Measurements from ENCODE around the gene MS4A2.
"Not testable (repeated sequence)": the region's sequence is repeated elsewhere in the genome, so short reads cannot be mapped to it uniquely, and the experiment has no call there.

MS4A2 gene

DNA sequence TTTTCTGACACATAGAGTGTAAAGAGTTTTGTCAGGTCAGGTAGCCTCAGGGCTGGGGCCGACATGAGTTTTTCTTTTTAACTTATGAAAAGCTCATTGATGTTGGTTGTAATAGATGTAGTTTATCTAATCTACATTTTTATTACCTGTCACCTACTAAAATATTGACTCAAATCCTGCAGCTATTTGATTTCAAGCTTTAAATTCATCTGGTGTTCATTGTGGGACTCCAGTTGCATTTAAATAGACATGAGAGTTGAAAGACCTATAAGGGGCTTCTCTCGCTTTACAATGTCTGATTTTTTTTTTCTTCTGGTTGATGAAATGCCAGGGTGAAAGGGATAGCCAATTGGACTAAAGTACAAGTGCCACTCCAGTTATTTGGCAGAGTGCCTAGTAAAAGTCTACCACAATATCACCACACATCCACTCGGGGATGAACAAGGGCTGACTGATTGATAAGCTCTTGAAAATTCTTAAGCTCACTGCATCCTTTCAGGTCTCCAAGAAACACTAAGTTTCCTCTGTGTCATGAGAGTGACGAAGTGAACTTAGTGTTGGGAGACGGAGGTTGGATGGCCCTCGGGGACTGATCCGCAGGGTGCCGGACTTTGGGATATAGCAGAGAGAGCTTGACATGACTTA lies 16.1 kb downstream of the MS4A2 start:
- DNase-seq, result not testable (repeated sequence)

DNA sequence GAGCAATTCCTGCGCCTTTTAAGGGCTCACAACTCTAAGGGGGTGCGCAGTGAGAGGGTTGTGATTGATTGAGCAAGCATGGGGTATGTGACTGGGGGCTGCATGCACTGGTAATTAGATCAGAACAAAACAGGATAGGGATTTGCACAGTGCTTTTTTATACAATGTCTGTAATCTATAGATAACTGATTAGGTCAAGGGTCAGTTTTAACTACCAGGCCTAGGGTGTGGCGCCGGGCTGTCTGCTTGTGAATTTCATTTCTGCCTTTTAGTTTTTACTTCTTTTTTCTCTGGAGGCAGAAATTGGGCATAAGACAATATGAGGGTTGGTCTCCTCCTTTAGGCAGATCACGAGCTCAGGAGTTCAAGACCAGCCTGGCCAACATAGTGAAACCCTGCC lies 20.2 kb downstream of the MS4A2 start:
- not testable (repeated sequence) for DNase-seq

DNA sequence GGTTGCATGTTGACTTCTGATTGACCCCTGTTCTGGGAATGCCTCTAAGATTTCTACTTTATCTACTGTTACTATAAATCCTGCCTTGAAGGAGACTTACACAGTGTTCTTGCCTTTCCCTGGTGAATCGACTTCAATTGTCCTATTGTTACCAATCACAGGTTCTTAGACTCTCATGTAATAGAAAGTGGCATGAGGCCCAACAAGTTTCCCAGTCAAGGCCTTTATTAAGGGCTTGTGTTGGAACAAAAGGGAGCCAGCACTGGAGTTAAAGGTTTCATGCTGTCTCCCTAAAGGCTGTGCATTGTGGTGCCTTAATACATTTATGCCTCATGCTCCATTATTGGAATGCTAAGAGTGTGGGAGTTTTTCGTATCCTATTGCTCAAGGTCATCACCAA lies 23.3 kb downstream of the MS4A2 start:
- no peak for DNase-seq

DNA sequence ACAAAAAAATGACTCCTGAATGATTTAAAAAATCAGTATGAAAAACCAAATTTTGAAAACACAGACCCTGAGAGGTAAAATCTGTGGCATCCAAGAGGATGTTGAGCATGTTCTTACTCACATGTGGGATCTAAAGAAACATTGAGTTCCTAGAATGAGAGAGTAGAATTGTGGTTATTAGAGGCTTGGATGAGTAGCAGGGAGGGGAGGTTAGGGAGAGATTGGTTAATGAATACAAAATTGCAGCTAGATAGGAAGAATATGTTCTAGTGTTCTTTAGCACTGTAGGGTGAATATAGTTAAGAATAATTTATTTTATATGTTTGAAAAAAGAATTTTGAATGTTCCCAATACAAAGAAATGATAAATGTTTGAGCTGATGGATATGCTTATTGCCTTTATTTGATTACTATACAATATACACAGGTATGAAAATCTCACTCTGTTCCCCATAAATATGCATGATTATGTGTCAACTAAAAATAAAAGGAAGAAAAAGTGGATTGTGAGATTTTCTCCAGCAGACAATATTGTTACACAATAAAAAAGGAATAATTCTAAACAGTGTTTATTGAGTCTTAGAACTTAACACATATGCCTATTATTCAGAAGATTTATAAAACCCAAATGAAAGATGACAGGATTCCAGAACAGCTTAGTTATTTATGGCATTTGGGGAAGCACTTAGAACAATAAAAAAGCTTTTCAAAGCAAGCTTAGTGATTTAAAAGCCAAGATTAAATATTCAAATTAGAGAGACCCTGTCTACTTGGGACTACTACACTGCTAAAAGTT lies 28.7 kb downstream of the MS4A2 start:
- no peak for DNase-seq

DNA sequence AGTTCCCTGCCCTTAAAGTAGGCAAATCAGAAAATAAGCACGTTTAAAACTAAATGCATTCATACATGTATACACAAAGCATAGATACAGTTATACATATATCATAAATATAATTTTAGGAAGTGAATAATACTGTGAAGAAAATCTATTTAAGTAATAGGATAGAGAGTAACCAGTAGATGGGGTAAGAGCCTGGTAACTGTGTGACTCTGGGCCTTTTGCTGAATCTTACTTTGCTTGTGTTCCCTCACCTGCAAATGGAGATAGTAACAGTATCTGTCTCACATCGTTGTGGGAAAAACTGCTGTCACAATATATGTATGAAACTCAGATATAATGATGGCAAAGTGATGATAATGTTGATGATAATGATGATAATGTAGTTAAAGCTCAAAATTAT lies 29.9 kb downstream of the MS4A2 start:
- no peak for DNase-seq

DNA sequence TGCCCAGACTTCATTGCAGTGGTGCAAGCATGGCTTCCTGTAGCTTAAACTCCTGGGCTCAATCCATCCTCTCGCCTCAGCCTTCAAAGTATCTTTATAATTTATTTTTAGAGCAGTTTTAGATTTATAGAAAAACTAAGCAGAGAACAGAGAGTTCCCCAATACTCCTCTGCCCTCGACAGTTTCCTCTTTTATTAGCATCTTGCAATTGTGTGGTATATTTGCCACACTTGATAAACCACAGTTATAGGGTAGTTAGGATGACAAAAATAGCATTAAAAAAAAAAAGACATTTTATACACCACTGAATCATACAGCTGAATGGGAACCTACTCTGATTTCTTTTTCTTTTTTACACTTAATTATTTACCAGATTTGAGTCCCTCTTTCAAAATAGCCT lies 31.2 kb downstream of the MS4A2 start:
- DNase-seq, result no peak

DNA sequence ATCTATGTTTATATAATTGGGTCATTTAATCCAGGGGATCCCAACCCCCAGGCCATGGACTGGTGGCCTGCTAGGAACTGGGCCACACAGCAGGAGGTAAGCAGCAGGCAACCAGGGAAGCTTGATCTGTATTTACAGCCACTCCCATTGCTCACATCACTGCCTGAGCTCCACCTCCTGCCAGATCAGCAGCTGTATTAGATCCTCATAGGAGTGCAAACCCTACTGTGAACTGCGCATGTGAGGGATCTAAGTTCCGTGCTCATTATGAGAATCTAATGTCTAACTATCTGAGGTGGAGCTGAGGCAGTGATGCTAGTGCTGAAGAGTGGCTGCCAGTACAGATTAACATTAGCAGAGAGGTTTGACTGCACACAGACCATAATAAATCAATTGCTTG lies 32.8 kb downstream of the MS4A2 start:
- DNase-seq, result no peak

DNA sequence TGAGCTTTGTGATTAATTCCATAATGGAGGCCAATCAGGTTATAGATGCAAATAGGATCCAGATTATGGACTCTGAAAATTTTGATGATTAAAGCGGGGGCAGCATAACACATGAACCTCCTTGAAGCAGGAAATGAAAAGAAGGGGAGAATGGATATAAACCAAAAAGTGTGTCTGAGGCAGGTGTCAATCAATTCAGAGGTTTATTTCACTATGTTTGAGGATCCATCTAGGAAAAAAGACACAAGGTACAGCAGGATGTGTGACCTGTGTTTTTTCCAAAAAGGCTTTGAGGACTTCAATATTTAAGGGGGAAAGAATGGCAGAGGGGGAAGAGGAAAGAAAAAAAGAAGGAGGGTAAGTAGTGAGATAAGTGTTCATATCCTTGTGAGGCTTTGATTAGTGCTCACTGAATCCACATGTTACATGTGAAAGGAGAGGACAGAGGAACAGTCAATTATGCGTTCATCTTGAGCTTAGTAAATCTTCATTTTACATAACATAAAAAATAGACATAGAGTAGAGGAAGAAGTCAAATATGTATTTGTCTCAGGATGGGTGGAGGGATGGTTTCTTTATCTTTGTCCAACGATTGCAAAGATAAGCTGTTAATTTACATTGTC lies 34.1 kb downstream of the MS4A2 start:
- no peak for DNase-seq

DNA sequence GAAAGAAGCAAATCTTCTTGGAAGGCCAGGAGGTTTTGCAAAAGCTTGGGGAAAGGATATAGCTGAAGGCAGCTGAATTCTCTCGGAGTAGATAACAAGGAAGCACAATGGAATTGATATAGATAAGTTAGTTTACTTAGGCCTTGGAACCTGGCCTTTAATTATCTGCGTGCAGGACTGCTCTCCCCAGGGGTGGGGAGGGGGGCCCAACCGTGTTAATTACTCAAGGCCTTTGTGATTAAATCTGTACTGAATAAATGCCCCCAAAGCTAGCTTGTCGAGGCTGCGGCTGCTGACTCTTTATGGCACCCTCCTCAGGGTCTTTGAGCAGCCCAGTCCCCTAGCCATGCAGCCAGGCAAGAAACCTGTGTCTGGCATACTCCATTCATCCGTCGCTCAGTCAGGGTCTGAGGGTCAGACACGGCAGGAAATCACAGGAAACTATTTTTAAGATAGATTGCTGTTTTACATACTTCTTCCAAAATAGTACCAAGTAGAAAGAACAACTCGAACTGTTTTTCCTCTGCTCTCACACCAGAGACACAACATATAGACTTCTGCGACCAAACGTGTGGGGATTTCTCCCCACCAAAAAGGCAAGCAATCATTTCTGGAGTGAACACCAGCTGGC lies 36.5 kb downstream of the MS4A2 start:
- no peak for DNase-seq

DNA sequence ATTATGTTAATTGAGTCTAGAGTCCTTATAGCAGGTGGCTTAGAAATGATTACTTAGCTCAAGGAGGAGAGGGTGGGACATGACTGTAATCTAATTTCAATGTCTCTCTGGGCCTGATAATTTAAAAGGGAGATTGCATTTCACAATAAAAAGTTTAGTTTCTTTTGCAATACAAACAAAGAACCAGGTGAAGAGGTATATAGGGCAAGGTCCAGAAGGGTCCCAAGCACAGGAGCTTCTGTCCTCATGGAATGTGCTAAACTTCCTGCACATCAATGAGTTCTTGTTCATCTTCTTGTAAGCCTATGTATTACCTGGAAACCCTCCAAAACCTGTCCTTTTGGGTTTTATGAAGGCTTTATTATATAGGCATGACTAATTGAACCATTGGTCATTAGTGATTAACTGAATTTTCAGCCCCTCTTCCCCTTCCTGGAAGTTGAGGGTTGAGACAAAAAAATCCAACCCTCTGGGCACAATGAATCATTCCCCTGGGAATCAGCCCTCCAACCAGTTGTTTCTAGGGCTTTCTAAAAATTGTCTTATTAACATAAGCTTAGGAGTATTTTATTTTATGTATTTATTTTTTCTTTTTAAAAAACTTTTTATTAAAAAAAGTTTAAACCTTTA lies 37.6 kb downstream of the MS4A2 start:
- no peak for DNase-seq

DNA sequence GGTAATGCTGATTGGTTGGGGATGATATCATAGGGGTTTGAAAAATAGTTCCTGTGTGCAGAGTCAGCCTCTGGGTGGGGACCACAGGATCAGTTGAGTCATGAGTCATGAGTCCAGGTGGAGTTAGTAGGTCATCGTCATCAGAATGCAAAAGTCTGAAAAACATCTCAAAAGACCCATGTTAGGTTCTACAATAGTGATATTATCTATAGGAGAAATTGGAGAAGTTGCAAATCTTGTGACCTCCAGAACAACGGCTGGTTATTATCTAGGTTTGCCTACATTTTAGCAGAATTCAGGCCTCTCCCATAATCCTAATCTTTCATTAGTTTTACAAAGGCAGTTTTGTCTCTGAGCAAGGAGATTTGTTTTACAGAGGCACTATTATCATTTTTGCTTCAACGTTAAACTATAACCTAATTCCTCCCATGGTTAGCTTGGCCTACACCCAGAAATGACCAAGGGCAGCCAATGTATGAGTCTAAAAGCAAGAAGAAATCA lies 38.9 kb downstream of the MS4A2 start:
- no peak for DNase-seq

DNA sequence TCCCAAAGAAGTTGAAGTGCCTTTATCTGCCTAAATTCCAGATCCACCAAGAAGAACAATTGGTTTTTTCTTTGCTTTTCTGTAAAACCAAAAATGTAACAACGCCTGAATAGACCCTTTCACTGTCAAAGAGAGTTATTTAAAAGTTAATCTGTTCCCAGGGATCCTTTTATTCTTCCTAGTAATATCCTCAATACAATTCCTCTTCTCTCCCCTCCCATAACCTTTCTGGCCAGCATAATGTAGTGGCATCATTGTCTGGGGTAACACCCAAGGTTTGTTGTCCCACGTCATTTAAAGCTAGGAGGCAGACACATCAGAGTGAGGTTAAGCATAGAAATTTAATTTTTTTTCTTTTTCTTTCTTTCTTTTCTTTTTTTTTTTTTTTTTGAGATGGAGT lies 39.9 kb downstream of the MS4A2 start:
- no peak for DNase-seq

DNA sequence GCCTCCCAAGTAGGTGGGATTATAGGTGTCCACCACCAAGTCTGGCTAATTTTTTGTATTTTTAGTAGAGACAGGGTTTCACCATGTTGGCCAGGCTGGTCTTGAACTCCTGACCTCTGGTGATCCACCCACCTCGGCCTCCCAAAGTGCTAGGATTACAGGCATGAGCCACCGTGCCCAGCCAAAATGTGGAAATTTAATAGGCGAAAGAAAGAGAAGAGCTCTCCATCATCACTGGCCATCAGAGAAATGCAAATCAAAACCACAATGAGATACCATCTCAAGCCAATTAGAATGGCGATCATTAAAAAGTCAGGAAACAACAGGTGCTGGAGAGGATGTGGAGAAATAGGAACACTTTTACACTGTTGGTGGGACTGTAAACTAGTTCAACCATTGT lies 40.4 kb downstream of the MS4A2 start:
- DNase-seq, result not testable (repeated sequence)

DNA sequence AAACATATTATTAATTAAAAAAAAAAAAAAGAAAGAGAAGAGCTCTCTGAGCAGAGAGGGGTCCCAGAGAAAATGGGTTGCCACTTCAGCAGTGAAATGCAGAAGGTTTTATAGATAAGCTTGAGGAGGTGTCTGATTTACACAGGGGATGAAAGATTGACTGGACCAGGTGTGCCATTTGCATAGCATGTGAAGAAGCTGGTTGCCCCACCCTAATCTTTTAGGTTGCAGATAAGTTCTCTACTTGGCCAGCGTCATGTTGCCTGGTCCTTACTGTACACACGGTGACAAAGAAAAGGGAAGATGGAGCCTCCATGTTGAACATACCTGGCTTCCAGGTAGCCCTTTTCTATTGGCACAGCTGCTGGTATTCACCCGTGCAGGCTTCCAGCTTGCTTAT lies 41.4 kb downstream of the MS4A2 start:
- no peak for DNase-seq

DNA sequence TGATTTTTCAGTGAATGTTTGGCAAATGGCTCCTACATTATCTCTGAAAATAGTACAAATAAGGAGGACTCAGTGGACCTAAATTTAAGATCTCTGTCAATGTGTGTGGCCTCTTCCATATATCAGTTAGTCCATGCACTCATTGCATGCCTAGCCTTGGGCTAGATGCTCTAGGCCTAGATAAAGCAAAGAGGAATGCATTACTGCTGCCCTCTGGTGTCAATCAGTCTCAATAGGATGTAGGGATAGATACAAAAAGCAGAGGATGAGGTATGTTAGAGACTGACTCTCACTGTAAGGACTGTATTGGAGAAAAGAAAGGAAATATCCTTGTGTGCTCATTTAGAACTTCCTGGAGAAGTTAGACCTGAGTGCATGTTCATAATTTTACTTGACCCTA lies 42.0 kb downstream of the MS4A2 start:
- no peak for DNase-seq

DNA sequence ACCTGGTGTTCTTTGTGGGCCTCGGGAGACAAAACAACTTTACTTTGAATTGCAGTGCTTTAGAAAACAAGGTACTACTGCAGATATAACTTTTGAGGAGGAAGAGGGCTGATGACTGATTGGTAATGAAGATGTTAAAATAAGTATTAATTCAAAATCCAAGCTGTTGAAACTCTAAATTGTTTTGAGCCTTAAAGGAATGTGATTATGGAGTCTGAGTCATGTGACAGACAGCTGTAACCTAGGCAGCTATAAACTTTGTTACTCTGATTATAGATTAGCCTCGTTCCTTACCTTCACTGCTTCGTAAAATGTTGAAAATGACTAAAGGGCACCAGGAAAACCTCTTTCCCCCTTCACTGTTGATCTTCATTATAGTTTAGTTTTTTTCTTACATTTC lies 43.4 kb downstream of the MS4A2 start:
- no peak for DNase-seq

DNA sequence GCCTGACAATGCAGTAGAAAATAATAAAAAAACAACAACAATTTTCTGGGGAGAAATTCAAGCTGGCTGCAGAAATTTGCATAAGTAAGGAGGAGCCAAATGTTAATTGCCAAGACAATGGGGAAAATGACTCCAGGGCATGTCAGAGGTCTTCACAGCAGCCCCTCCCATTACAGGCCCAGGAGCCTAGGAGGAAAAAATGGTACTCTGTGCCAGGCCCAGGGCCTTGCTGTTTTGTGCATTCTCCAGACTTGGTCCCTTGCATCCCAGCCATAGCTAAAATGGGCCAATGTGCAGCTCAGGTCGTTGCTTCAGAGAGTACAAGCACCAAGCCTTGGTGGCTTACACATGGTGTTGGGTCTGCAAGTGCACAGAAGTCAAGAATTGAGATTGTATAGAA lies 45.5 kb downstream of the MS4A2 start:
- no peak for DNase-seq

DNA sequence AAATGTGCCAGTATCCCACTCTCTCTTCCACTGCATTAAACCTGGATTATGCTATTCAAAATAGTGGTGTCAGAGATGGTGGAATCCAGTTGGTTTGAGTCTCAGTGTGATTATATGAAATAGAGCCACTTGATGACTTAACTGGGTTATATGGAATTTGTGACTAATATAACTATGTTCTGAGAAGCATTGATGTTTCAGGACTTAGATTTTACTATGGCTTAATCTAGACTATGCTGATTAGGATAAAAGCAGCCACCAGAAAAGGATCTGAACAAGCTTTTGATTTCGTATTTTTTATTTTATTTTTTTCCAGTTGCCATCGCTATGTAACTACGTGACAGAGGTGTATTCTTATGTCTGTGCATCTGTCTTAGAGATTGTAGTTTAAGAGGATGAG lies 55.3 kb downstream of the MS4A2 start:
- no peak for DNase-seq

DNA sequence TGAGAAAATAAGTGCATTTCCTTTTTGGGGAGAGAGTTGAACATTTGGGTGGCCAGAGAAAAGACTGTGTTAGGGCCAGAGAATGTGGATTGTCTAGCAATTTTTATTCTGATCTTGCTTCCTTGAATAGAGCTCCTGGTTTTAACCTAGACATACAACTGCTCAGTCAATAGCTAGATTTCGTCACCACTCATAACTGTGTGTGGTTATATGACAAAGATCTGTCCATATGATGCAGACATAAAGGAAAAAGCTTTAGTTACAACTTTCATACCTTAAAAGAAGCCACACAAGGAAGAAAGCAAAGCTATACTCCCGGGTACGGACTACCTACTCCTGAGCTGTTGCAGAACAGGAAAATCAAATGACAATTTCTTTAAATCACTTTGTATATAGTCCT lies 57.2 kb downstream of the MS4A2 start:
- DNase-seq, result no peak
